Retinal pigment epithelial cell (primary cell): Measurements from ENCODE around the gene ZC3H7A.

Experiments
- DNase-seq: peaks from one replicate; pipeline ENCODE4 v3.0.0-alpha.2; 2010; ENCODE audit warnings: low read depth
- H3K4me3 ChIP-seq: 2 replicates; pipeline ENCODE4 v1.5.1; 2011; ENCODE audit warnings: mild to moderate bottlenecking, low read length, control low read depth, moderate library complexity
- CTCF ChIP-seq: conservative IDR thresholded peaks from 2 replicates; pipeline ENCODE4 v1.5.1; 2011; ENCODE audit warnings: low read depth, low read length, control low read depth, inconsistent platforms

Gene ZC3H7A

GRCh38 chr16:11740567-11740966, 56.5 kb downstream of the ZC3H7A start:
- no peak for TF ChIP-seq CTCF
- no peak for DNase-seq
- peak overlapping the region; percentile 73 for H3K4me3 ChIP-seq

- no peak for DNase-seq
- no peak overlapping the region for H3K4me3 ChIP-seq
- TF ChIP-seq CTCF = no peak
These were observed 58.1 kb downstream of the ZC3H7A start for GRCh38 chr16:11738742-11739544.

- TF ChIP-seq CTCF = no peak
- DNase-seq = no peak
- H3K4me3 ChIP-seq = no peak overlapping the region
These were observed 59.3 kb downstream of the ZC3H7A start for GRCh38 chr16:11737713-11738112.

- no peak overlapping the region for H3K4me3 ChIP-seq
- DNase-seq = no peak
- TF ChIP-seq CTCF = no peak
These were observed 60.2 kb downstream of the ZC3H7A start for GRCh38 chr16:11736903-11737302.

GRCh38 chr16:11735787-11736186, 61.3 kb downstream of the ZC3H7A start:
- TF ChIP-seq CTCF = no peak
- no peak overlapping the region for H3K4me3 ChIP-seq
- no peak for DNase-seq

- TF ChIP-seq CTCF = no peak
- no peak overlapping the region for H3K4me3 ChIP-seq
- no peak for DNase-seq
These were observed 62.4 kb downstream of the ZC3H7A start for GRCh38 chr16:11734653-11735043.

- DNase-seq = no peak
- TF ChIP-seq CTCF = no peak
- no peak overlapping the region for H3K4me3 ChIP-seq
These were observed 62.9 kb downstream of the ZC3H7A start for GRCh38 chr16:11734025-11734652.
